GM12801 (cell line): ENCODE measurements around the gene IBA57.

ENCODE experiments used
- TF ChIP-seq, protein P1 (sequence below): IDR thresholded peaks from one replicate; pipeline ENCODE4 v1.5.1; 2011; ENCODE audit warnings: control low read depth; ENCODE audit not compliant: insufficient read length; ENCODE audit errors: extremely low read depth

Gene IBA57

DNA sequence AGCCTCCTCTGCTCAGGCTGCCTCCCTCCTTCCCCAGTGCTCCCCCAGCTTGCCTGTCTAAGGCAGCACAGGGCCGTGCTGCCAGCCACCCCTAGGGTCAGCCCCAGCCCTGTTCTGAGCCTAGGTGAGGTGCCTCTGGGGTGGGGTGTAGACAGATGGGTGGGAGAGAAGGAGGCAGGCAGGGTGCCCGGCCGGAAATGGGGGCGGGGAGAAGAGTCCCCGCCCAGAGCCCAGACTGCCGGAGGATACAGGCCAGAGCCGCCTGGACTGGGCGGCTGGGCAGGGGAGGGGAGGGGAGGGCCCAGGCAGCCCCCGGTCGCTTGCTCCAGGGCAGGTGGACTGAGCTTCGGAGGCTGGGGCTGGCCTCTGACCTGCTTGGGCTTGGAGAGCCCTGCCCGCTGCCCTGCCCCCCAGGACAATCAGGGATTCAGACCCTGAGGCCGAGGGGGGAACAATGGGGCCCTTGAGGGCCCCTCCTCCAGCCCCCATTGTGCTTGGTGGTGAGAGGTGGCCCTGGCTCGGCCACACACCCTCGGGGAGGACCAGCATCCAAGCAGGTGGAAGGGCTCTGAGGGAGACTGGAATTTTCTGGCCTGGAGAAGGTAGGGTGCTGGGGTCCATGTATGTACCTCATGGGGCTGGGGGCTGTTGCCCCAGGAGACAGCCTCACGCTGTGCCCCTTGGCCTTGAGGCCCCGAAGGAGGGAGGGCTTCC is 16.0 kb upstream of the IBA57 start, which contains the start of gene GJC2:
Gene GJC2, plus strand, starts transcription at position 525 of the 714 bp plus-strand sequence. CDS start 7,829 bp downstream, outside the sequence.
- TF ChIP-seq, protein P1, sequence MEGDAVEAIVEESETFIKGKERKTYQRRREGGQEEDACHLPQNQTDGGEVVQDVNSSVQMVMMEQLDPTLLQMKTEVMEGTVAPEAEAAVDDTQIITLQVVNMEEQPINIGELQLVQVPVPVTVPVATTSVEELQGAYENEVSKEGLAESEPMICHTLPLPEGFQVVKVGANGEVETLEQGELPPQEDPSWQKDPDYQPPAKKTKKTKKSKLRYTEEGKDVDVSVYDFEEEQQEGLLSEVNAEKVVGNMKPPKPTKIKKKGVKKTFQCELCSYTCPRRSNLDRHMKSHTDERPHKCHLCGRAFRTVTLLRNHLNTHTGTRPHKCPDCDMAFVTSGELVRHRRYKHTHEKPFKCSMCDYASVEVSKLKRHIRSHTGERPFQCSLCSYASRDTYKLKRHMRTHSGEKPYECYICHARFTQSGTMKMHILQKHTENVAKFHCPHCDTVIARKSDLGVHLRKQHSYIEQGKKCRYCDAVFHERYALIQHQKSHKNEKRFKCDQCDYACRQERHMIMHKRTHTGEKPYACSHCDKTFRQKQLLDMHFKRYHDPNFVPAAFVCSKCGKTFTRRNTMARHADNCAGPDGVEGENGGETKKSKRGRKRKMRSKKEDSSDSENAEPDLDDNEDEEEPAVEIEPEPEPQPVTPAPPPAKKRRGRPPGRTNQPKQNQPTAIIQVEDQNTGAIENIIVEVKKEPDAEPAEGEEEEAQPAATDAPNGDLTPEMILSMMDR, result no peak

DNA sequence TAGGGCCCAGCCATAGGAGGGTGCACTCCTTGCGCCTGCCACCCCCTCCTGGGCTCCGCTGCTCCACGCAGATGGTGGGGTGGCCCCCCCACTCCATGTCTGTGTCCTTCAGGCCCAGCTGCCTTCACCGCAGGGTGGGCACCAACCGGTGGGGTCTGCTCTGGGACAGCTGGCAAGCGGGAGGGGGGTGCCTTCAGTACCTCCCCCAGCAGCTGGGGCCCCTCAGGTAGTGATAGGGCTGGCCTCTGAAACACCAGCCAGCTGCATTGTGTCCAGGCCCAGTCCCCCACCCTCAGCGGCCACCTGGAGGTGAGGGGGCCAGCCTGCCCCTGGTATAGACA is 15.5 kb upstream of the IBA57 start:
- TF ChIP-seq, protein P1, result no peak

DNA sequence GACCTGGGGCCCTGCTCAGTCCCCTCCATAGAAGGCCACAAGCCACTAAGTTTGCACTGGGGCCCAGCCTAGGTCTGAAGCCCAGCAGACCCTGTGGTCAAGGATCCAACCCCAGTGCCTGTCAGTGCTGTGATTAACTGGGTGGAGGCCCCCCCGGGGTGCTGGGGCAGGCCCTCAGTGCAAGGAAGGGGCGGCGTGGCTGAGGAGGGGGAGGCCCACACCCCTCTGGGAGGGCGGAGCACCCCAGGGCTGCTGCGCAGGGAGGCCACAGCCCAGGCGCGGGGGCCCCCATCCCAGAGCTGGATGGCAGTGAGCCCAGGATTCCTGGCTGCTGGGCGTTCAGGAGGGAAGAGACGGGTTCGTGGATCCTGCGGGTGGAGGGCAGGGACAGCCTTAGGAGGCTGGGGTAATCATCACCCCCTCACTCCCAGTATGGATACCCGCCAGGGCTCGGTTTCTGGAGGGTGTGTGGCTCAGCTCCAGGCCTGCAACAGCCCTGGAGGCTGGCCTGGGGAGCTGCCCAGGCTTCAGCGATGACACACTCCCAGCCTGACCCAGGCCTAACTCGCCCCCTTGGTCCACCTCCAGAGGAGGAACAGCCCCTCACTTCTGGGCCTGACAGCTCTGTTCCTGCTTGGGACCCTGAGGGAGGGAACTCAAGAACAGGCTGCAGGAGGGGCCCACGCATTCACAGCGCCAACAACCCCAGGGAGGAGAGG is 15.0 kb upstream of the IBA57 start:
- TF ChIP-seq, protein P1, result no peak

- TF ChIP-seq, protein P1, result no peak
These were observed 14.3 kb upstream of the IBA57 start for GRCh38 chr1:228151180-228151925.

GRCh38 chr1:228152097-228152917 is 13.3 kb upstream of the IBA57 start:
- TF ChIP-seq, protein P1, result no peak

DNA sequence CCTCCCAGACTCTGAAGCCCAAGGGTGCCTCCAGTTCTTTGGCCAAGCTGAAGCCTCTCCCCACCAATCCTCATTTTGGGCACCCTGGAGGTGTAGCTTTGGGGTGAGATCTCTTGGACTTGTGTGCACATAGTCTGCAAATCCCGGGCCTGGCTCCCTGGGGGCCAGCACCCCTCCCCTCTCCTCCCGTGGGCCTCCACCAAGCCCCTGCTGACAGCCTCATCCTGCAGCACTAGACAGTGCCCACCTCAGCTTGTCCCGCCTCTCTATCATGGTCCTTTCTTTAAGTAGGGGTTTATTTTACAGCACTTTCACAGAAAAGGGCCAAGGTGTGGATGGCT is 12.7 kb upstream of the IBA57 start:
- TF ChIP-seq, protein P1, result no peak

GRCh38 chr1:228154021-228154669 is 11.5 kb upstream of the IBA57 start:
- TF ChIP-seq, protein P1, result no peak
